WTC11 (cell line): ENCODE data around the gene CGNL1. TPM values are rescaled to one million over a fixed set of nuclear protein-coding genes. Genes with fewer than 3 reads are reported as not detected.

Source experiments
- ATAC-seq: fragments of 200-7000 bp; cut with Tn5 transposase; 2 replicates; pipeline ENCODE4 v1.10.0; 2021; ENCODE audit warnings: mild to moderate bottlenecking, moderate library complexity
- CTCF ChIA-PET: fragments of 300-600 bp; sonication (Branson Sonifier 250); formaldehyde crosslinking; loops from one replicate; lab custom pipeline; 2021; ENCODE audit warnings: antibody characterized with exemption; lab: Charles Lee
- POLR2A ChIA-PET: fragments of 350-600 bp; sonication (Branson Sonifier 250); formaldehyde crosslinking; loops from one replicate; lab custom pipeline; 2021; ENCODE audit warnings: antibody characterized with exemption; lab: Charles Lee
- DNase-seq: peaks from one replicate; pipeline ENCODE4 v3.0.0; 2021; ENCODE audit warnings: low spot score
- H3K27ac Mint-ChIP-seq: 2 replicates; pipeline ENCODE4 v1.8.0; 2021; ENCODE audit warnings: mixed read lengths
- H3K27me3 Mint-ChIP-seq: 2 replicates; pipeline ENCODE4 v1.8.0; 2021; ENCODE audit warnings: low read depth, mild to moderate bottlenecking, moderate library complexity, mixed read lengths
- H3K36me3 Mint-ChIP-seq: 2 replicates; pipeline ENCODE4 v1.8.0; 2021; ENCODE audit warnings: mixed read lengths
- H3K4me1 Mint-ChIP-seq: 2 replicates; pipeline ENCODE4 v1.8.0; 2022; ENCODE audit warnings: mixed read lengths
- H3K4me3 Mint-ChIP-seq: 2 replicates; pipeline ENCODE4 v1.8.0; 2021; ENCODE audit warnings: mild to moderate bottlenecking, moderate library complexity, mixed read lengths
- H3K9me3 Mint-ChIP-seq: 2 replicates; pipeline ENCODE4 v1.8.0; 2021; ENCODE audit warnings: mixed read lengths
- ATF2 ChIP-seq: sonication (generic); formaldehyde crosslinking; IDR thresholded peaks from 2 replicates; pipeline ENCODE4 v1.8.1; 2022; ENCODE audit warnings: low read depth, missing genetic modification reagents, borderline replicate concordance
- CDX4 ChIP-seq: fragments of 250-450 bp; sonication (Bioruptor Pico); IDR thresholded peaks from 2 replicates; pipeline ENCODE4 v1.9.0; 2021; ENCODE audit warnings: moderate library complexity, mild to moderate bottlenecking, inconsistent platforms, borderline replicate concordance
- CREB1 ChIP-seq: sonication (generic); formaldehyde crosslinking; IDR thresholded peaks from 2 replicates; pipeline ENCODE4 v1.8.0; 2023; ENCODE audit warnings: mild to moderate bottlenecking, missing genetic modification reagents
- E2F5 ChIP-seq: sonication (generic); formaldehyde crosslinking; IDR thresholded peaks from 2 replicates; pipeline ENCODE4 v1.8.1; 2022; ENCODE audit warnings: mild to moderate bottlenecking, moderate library complexity, missing genetic modification reagents
- ELF4 ChIP-seq: sonication (generic); formaldehyde crosslinking; IDR thresholded peaks from 2 replicates; pipeline ENCODE4 v1.8.1; 2022; ENCODE audit warnings: low read depth, mild to moderate bottlenecking, moderate library complexity, missing genetic modification reagents
- ESRRA ChIP-seq: sonication (generic); formaldehyde crosslinking; IDR thresholded peaks from 2 replicates; pipeline ENCODE4 v1.8.1; 2022; ENCODE audit warnings: mild to moderate bottlenecking, missing genetic modification reagents, borderline replicate concordance
- HMGA2 ChIP-seq: fragments of 250-450 bp; sonication (Bioruptor Pico); IDR thresholded peaks from 2 replicates; pipeline ENCODE4 v1.4.0; 2021; ENCODE audit warnings: mild to moderate bottlenecking, moderate library complexity
- JAZF1 ChIP-seq: fragments of 250-450 bp; sonication (Bioruptor Pico); IDR thresholded peaks from 2 replicates; pipeline ENCODE4 v1.9.0; 2021; ENCODE audit warnings: moderate library complexity, mild to moderate bottlenecking, inconsistent platforms
- MLX ChIP-seq: sonication (generic); formaldehyde crosslinking; IDR thresholded peaks from 2 replicates; pipeline ENCODE4 v1.8.1; 2023; ENCODE audit warnings: mild to moderate bottlenecking, missing genetic modification reagents, moderate library complexity
- NFATC4 ChIP-seq: fragments of 250-450 bp; sonication (Bioruptor Pico); IDR thresholded peaks from 2 replicates; pipeline ENCODE4 v1.9.0; 2021; ENCODE audit warnings: mild to moderate bottlenecking
- PREB ChIP-seq: sonication (generic); formaldehyde crosslinking; IDR thresholded peaks from 2 replicates; pipeline ENCODE4 v1.8.1; 2022; ENCODE audit warnings: mild to moderate bottlenecking, missing genetic modification reagents, moderate library complexity, borderline replicate concordance
- SMAD3 ChIP-seq: sonication (generic); formaldehyde crosslinking; IDR thresholded peaks from 2 replicates; pipeline ENCODE4 v1.8.0; 2022; ENCODE audit warnings: missing genetic modification reagents, mild to moderate bottlenecking, borderline replicate concordance
- ZNF138 ChIP-seq: sonication (generic); formaldehyde crosslinking; conservative IDR thresholded peaks from 2 replicates; pipeline ENCODE4 v1.8.1; 2022; ENCODE audit warnings: mild to moderate bottlenecking, moderate library complexity, missing genetic modification reagents
- ZNF219 ChIP-seq: sonication (generic); formaldehyde crosslinking; IDR thresholded peaks from 2 replicates; pipeline ENCODE4 v1.8.0; 2023; ENCODE audit warnings: missing genetic modification reagents, mild to moderate bottlenecking, borderline replicate concordance
- ZNF281 ChIP-seq: sonication (generic); formaldehyde crosslinking; IDR thresholded peaks from 2 replicates; pipeline ENCODE4 v1.8.0; 2023; ENCODE audit warnings: mild to moderate bottlenecking, missing genetic modification reagents
- ZNF317 ChIP-seq: sonication (generic); formaldehyde crosslinking; IDR thresholded peaks from 2 replicates; pipeline ENCODE4 v1.8.1; 2023; ENCODE audit warnings: low read depth, mild to moderate bottlenecking, moderate library complexity, missing genetic modification reagents, borderline replicate concordance
- ZNF671 ChIP-seq: fragments of 250-450 bp; sonication (Bioruptor Pico); IDR thresholded peaks from 2 replicates; pipeline ENCODE4 v1.8.0; 2021; ENCODE audit warnings: mild to moderate bottlenecking
- total RNA-seq: library from RNA; stranded (reverse); gene quantifications from 3 replicates; pipeline ENCODE4 v1.2.3, GENCODE V29; 2021

CGNL1 gene
- total RNA-seq, 1 experiment from 2014 or later = 57.3 TPM

GRCh38 chr15:57439128-57440027 lies 63.1 kb downstream of the CGNL1 start (continued):
- TF ChIP-seq ZNF281 (CRISPR knock-in tag) (no peak), MLX (CRISPR knock-in tag) (no peak), ELF4 (no peak), CREB1 (CRISPR knock-in tag) (no peak), SMAD3 (CRISPR knock-in tag) (no peak), HMGA2 (CRISPR knock-in tag) (no peak), ATF2 (no peak), CDX4 (no peak), PREB (CRISPR knock-in tag) (no peak), NFATC4 (no peak)

GRCh38 chr15:57440167-57440566 lies 63.9 kb downstream of the CGNL1 start:
- Mint-ChIP-seq H3K36me3 (peaks cover 53% of the 10 kb centered on the region), H3K27me3 (no peaks in the 10 kb centered on the region), H3K4me1 (peaks cover 36% of the 10 kb centered on the region), H3K4me3 (no peak overlapping the region), H3K9me3 (no peaks in the 10 kb centered on the region), H3K27ac (peak overlapping the region; percentile 48; the same call in 1 of the 2 replicates)
- no peak for ATAC-seq
- POLR2A ChIA-PET = interaction anchor here (0.5 kb wide), 1 partner anchor 229 kb away, joined by 3 read pairs; no protein-coding TSS in a partner anchor
- DNase-seq = no peak
- CTCF ChIA-PET = interaction anchor here (0.6 to 1.3 kb wide), 4 partner anchors 9 to 223 kb away, joined by 3 to 7 read pairs (median 4); no protein-coding TSS in a partner anchor
- no peak for TF ChIP-seq ZNF219 (CRISPR knock-in tag)
- no peak for TF ChIP-seq E2F5 (CRISPR knock-in tag)
- no peak for TF ChIP-seq ZNF317 (CRISPR knock-in tag)
- no peak for TF ChIP-seq ESRRA
- no peak for TF ChIP-seq JAZF1
- TF ChIP-seq ZNF138 (CRISPR knock-in tag) = no peak
- TF ChIP-seq ZNF671 (CRISPR knock-in tag) = no peak
- TF ChIP-seq CDX4 = no peak
